ENCODE results near the gene CDC42EP3. TPM values are rescaled to one million over a fixed set of nuclear protein-coding genes. Genes with fewer than 3 reads are reported as not detected.

The CDC42EP3 gene
- total RNA-seq, 1 donor from 2014 or later, result 32.9 TPM

DNA sequence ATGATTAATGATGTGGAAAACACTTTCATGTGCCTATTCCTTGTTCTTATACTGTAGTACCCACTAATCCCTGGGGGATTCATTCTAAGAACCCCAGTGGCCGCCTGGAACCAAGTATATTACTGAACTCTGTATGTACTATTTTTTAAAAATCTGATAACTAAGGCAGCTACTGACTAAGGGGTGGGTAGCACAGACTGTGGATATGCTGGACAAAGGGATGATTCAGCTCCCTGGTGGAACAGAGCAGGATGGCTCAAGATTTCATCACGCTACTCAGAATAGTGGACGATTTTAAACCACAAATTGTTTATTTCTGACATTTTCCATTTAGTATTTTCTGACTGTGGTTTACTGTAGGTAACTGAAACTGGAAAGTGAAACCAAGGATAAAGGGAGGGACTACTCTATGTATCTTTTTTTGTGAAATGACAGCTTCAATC, 41.8 kb upstream of the CDC42EP3 start:
- H3K27me3 Mint-ChIP-seq (ENCODE audit: unreplicated experiment), result no peaks in the 10 kb centered on the region
- TF ChIP-seq, protein P1, sequence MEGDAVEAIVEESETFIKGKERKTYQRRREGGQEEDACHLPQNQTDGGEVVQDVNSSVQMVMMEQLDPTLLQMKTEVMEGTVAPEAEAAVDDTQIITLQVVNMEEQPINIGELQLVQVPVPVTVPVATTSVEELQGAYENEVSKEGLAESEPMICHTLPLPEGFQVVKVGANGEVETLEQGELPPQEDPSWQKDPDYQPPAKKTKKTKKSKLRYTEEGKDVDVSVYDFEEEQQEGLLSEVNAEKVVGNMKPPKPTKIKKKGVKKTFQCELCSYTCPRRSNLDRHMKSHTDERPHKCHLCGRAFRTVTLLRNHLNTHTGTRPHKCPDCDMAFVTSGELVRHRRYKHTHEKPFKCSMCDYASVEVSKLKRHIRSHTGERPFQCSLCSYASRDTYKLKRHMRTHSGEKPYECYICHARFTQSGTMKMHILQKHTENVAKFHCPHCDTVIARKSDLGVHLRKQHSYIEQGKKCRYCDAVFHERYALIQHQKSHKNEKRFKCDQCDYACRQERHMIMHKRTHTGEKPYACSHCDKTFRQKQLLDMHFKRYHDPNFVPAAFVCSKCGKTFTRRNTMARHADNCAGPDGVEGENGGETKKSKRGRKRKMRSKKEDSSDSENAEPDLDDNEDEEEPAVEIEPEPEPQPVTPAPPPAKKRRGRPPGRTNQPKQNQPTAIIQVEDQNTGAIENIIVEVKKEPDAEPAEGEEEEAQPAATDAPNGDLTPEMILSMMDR (IDR thresholded peaks at IDR 0.05; ENCODE audit: partially characterized antibody, unreplicated experiment), result no peak
- no peaks in the 10 kb centered on the region for H3K4me1 Mint-ChIP-seq (ENCODE audit: low read depth, unreplicated experiment)
- no peaks in the 10 kb centered on the region for H3K36me3 Mint-ChIP-seq (ENCODE audit: unreplicated experiment)
- H3K4me3 Mint-ChIP-seq (ENCODE audit: unreplicated experiment), result no peak overlapping the region
- DNase-seq, result no peak
- H3K9me3 Mint-ChIP-seq (ENCODE audit: unreplicated experiment), result peaks cover 4% of the 10 kb centered on the region
- H3K27ac Mint-ChIP-seq (ENCODE audit: unreplicated experiment), result no peak overlapping the region

GRCh38 chr2:37711831-37712230, 40.4 kb upstream of the CDC42EP3 start:
- no peaks in the 10 kb centered on the region for H3K27me3 Mint-ChIP-seq (ENCODE audit: unreplicated experiment)
- TF ChIP-seq, protein P1 (IDR thresholded peaks at IDR 0.05; ENCODE audit: partially characterized antibody, unreplicated experiment), result no peak
- no peaks in the 10 kb centered on the region for H3K36me3 Mint-ChIP-seq (ENCODE audit: unreplicated experiment)
- no peaks in the 10 kb centered on the region for H3K4me1 Mint-ChIP-seq (ENCODE audit: low read depth, unreplicated experiment)
- H3K9me3 Mint-ChIP-seq (ENCODE audit: unreplicated experiment), result peaks cover 4% of the 10 kb centered on the region
- no peak overlapping the region for H3K27ac Mint-ChIP-seq (ENCODE audit: unreplicated experiment)
- DNase-seq, result no peak
- H3K4me3 Mint-ChIP-seq (ENCODE audit: unreplicated experiment), result no peak overlapping the region

DNA sequence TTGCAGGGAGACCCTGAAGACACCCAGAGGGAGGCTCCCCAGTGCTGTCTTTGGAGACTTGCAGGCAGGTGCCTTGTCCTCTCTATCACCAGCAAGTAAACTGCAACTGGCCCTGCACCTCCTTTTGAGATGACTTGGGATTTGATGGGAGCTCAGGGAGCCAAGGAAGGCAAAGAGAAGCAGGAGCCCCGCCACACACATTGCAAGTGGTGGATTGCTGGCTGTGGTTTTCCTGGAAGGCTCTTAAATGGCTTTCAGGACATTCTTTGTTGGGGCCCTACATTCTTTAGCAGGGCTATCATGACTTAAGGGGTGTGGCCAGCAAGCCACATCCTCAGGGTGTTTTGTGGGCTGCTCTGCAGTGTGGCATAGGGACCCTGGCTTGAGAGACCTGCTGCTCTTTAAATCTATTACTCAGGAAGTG, 39.9 kb upstream of the CDC42EP3 start:
- H3K27me3 Mint-ChIP-seq (ENCODE audit: unreplicated experiment), result no peaks in the 10 kb centered on the region
- no peaks in the 10 kb centered on the region for H3K4me1 Mint-ChIP-seq (ENCODE audit: low read depth, unreplicated experiment)
- no peak overlapping the region for H3K4me3 Mint-ChIP-seq (ENCODE audit: unreplicated experiment)
- DNase-seq, result no peak
- H3K36me3 Mint-ChIP-seq (ENCODE audit: unreplicated experiment), result no peaks in the 10 kb centered on the region
- H3K27ac Mint-ChIP-seq (ENCODE audit: unreplicated experiment), result no peak overlapping the region
- peaks cover 4% of the 10 kb centered on the region for H3K9me3 Mint-ChIP-seq (ENCODE audit: unreplicated experiment)
- TF ChIP-seq, protein P1 (IDR thresholded peaks at IDR 0.05; ENCODE audit: partially characterized antibody, unreplicated experiment), result no peak

DNA sequence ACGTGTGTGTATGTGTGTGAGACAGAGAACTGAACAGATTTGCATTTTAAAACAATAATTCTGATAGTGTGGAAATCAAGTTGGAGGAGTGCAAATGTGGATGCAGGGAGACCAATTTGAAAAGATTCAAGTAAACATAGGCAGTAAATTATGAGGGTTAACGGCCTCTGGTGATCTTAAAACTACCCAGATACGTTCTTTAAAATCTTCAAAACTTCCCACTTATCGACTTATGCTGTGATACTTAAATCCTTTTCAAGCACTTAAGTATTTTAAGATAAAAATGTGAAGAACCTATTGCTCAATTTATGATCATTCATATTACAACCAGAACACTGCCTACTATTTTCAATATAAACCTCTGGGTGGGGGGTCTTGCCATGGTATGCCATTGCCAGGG, 37.7 kb upstream of the CDC42EP3 start:
- Mint-ChIP-seq H3K27ac (ENCODE audit: unreplicated experiment) (no peak overlapping the region), H3K27me3 (ENCODE audit: unreplicated experiment) (no peaks in the 10 kb centered on the region), H3K9me3 (ENCODE audit: unreplicated experiment) (peaks cover 4% of the 10 kb centered on the region), H3K4me3 (ENCODE audit: unreplicated experiment) (no peak overlapping the region), H3K36me3 (ENCODE audit: unreplicated experiment) (no peaks in the 10 kb centered on the region), H3K4me1 (ENCODE audit: low read depth, unreplicated experiment) (no peaks in the 10 kb centered on the region)
- TF ChIP-seq, protein P1 (IDR thresholded peaks at IDR 0.05; ENCODE audit: partially characterized antibody, unreplicated experiment), result no peak
- no peak for DNase-seq

DNA sequence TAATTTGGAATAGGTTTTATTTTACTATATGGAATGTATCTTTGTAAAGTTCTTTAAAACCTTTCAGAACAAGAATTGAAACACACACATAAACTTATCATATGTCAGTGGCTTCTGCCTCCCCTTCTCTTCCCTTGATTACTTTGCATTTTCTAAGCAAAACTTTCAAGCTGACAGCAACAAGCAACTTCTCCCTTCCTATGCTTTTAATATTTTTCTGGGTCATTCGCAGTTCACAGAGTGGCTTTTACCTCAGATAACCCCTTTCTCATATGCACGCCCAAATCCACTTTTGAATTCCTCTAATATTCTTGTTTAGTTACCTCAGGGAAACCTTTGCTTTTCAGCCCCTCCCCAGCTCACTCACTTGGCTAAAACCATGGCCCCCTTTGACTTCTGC, 36.7 kb upstream of the CDC42EP3 start:
- H3K4me1 Mint-ChIP-seq (ENCODE audit: low read depth, unreplicated experiment), result no peaks in the 10 kb centered on the region
- H3K27me3 Mint-ChIP-seq (ENCODE audit: unreplicated experiment), result no peaks in the 10 kb centered on the region
- DNase-seq, result no peak
- H3K4me3 Mint-ChIP-seq (ENCODE audit: unreplicated experiment), result no peak overlapping the region
- TF ChIP-seq, protein P1 (IDR thresholded peaks at IDR 0.05; ENCODE audit: partially characterized antibody, unreplicated experiment), result no peak
- no peak overlapping the region for H3K27ac Mint-ChIP-seq (ENCODE audit: unreplicated experiment)
- no peaks in the 10 kb centered on the region for H3K36me3 Mint-ChIP-seq (ENCODE audit: unreplicated experiment)
- H3K9me3 Mint-ChIP-seq (ENCODE audit: unreplicated experiment), result peaks cover 4% of the 10 kb centered on the region

Data from glutamatergic neuron (in vitro differentiated cells).